Measurements from ENCODE around the gene NLGN1.

The NLGN1 gene

DNA sequence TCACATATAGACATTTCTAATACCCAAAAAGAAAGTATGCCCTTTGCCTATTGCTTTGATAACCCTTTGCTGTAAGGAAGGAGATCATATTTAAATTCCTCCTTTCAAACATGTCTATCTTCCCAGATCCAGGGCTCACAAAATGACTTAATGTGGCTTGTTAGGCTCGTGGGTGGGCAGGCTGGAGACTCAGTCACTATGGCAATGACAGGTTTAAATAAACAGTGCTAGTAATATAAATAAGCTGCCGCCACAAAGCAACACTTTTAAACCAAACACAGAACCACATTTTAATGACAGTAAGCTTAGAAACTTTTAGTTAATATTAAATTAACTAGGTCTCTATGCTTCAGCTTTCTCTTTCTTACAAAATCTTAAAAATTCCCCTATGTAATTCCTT, 845.6 kb downstream of the NLGN1 start:
- DNase-seq = no peak

DNA sequence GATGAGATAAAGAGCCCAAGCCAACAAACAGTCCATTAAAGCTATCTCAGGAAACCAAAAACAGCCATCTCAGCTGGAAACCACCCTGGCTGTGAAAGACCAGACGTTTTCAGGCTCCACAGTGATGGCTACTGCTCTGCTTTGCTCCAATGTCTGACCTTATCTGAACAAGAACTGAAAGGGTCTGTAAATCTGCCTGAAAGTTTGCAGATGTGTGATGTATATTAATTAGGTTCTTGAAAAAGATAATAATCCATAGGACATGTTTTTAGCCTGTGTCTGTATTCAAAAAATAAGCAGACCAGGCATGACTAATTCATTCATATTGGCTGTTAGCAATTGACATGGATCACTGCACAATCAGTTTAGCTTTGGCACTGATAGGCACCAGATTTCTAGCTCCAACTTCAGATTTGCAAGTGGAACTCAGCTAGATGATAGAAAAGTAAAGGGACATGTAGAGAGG, 850.2 kb downstream of the NLGN1 start:
- DNase-seq = no peak

DNA sequence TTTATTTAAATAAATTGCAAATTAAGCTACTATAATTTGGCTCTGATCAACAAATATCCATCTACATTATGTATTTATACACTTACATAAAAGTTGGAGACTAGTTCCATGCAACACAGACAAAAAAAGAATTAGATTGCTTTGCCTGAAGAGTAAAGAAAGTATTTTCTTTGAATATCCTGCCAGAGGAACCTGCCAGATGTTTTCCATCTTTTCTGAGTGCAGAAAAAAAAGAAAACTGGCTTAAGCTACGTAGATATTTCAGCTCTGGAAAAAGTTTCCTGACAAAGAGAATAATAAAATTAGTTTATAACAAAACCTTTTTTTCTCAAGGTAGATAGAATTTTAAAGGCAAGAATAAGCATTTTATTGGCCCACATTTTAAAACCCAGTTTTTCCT, 854.1 kb downstream of the NLGN1 start:
- DNase-seq = no peak

DNA sequence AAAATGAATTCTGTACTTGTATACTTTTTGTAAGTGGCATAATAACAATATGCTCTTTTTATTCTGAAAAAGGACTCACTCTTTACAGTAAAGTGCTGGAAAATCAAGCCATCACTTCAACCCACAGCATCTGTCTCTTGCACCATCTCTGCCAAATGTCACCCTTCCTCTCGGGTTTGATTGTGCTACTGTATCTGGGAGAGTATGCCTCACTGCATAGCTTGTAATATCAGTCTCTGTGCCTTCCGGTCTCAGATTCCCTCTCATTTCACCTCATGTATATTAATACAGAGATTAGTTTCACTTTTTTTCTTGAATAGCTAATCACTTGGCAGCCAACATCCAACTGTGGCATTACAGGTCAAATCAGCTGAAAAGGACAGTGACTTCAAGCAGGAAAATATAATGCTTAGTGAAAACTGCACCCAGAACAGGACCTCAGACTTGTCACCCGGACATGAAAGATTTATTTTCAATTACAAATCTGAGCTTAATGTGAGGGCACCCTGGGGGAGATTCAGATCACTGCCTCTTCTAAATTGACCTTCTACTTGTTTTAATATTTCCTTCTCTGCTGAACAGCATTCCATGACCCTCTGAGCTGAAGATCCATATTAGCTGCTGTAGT, 855.8 kb downstream of the NLGN1 start:
- DNase-seq = no peak

DNA sequence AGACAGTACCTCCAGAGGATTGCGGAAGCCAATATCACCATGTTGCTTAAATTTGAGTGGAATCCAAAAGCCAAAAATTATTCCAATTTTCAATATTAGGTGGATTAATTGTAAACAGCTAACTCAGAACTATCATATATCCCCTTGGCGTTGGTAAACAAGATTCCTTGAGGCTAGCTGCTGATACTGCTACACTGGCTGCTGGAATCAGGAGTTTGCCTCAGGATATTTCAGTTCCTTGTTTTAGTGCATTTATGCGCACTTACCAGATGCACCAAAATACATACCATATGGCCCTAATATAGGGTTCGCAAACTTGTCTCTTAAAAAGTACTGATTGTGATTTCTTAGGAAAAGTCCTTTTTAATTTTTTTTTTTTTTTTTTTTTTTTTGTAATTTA, 856.4 kb downstream of the NLGN1 start:
- DNase-seq = no peak

DNA sequence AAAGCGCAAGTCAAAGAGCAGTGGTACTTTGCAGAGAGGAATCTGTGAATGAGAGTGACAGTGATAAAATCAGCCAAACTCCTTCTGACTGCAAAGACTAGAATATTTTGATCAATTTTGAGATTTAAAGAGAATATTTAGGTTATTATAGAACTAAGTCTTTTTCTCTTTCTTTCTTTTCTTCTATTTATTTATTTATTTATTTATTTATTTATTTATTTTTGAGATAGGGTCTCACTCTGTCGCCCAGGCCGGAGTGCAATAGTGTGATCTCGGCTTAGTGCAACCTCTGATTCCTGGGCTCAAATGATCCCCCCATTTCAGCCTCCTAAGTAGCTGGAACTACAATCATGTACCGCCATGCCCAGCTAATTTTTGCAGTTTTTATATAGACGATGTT, 857.9 kb downstream of the NLGN1 start:
- DNase-seq = no peak

DNA sequence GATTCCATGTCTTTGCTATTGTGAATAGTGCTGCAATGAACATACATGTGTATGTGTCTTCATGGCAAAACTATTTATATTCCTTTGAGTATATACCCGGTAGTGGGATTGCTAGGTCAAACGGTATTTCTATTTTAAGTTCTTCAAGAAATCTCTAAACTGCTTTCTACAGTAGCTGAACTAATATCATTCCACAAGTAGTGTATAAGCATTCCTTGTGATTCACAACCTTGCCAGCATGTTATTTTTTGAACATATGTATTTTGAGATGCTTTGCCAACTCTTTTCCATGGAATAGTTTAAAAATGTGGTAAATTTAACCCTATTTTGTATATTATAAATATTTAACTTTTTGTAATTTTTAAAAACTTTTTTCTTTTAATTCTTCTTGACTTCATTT, 868.9 kb downstream of the NLGN1 start:
- no peak for DNase-seq

DNA sequence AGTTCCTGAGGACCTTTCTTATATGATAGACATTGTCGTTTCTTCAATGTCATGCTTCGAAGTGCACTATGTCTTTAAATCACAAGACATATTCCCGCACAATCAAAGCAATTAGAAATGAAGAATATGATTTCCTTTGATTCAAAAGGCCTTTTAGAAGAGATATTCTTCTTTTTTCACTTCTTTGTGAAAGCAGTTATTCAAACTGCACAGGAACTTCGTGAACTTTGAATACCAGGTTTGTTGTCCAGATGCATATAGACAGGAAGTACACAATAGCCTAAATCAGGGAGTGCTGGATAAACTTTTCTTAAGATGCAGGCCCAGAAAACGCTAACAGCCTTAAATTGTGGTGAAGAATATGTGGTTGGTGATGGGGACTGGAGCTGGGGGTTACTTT, 870.5 kb downstream of the NLGN1 start:
- no peak for DNase-seq

DNA sequence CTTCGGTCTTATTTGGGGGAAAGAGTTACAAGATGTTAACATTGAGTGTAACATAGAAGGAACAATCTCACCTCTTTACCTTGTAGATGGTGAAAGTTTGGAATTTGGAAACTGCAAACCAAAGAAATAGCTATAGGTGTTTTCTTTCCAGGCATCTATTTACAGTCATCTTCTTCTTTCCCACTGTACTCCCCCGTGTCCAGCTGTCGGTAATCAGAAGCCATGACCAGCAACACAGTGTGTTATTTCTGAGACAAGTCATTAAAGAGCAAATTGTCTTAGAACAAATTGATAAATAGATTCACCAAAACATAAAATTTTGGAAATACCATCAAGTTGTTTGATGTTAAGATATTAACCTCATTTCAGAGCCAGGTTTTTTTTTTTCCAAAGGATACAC, 871.0 kb downstream of the NLGN1 start:
- no peak for DNase-seq

DNA sequence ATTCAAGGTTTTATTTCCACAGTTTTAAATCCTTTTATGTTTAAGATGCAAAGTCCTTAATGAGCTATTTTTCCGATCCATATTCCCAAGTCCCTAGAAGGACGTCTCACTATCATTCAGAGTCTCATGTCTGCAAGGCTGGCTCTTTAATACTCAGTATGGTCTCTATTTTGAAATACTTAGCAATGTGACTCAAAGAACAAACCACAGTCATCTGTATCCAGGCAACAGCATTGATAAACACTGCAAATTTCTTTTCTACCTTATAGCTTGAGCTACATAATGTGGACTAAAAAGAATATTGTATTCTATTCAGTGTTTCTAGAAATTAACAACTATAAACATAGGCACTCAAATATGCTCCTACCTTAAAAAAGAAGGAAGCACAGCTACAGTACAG, 873.3 kb downstream of the NLGN1 start:
- no peak for DNase-seq

DNA sequence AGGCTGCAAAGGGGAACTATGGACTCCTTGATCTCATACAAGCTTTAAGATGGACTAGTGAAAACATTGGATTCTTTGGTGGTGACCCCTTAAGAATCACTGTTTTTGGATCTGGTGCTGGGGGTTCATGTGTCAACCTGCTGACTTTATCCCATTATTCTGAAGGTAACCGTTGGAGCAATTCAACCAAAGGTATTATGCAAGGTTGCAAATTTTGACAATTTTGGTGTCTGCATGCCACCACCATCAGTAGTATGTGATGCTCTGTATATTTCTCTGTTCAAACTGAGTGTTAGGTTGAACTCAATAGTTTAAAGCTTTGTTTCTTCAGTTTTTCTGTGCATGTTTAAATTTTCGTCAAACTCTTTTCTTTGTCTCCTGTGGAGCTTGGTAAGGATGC, 877.8 kb downstream of the NLGN1 start:
- no peak for DNase-seq

DNA sequence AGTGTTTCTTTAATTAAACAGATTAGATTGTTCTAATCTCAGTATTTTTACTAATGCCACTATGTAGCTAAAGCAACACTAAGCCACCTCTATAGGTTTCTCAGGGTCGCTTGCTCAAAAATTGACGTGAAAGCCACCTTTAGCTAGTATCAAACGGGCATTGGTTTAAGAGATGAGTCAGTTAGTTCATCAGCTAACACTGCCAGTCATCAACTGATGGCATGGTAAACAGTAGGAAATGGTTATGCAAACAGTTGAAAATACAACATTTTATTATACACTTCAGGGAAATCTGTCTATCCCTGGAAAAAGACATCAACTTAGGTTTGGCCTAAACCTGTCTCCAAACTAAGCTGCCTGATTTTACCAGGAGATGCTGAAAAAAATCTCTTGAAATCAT, 879.3 kb downstream of the NLGN1 start:
- no peak for DNase-seq

DNA sequence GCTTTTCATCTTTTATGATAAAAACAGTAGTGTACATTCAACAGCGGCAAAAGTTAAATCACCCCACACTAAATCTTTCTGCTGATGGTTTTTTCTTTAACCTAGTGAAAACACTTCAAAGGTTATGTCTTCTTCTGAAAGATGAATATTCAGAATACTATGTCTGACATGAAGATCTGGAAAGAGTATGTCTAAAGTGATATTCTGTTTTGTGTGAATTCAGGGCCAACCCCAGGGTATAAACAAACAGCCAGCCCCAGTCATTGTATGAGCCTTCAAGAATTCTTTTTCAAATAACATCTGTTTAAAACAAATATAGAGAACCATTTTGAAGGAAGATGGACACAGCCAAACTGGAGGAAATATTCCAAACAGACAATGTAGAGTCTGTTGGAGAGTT, 880.5 kb downstream of the NLGN1 start:
- DNase-seq = no peak

DNA sequence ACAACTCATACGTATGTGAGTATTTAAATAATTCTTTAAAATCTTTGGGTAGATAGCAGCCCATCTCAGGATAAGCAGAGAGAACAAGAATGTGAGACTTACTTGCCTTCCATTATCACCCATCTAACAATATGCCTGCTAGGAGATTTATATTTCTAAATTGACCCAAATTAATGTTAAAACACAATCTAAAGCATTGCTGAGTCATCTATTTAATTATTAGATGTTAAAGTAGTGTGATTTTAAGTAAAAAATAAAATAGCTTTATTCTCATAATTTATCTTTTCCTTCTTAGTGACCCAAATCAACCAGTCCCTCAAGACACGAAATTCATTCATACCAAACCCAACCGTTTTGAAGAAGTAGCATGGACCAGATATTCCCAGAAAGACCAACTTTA, 882.6 kb downstream of the NLGN1 start:
- no peak for DNase-seq

DNA sequence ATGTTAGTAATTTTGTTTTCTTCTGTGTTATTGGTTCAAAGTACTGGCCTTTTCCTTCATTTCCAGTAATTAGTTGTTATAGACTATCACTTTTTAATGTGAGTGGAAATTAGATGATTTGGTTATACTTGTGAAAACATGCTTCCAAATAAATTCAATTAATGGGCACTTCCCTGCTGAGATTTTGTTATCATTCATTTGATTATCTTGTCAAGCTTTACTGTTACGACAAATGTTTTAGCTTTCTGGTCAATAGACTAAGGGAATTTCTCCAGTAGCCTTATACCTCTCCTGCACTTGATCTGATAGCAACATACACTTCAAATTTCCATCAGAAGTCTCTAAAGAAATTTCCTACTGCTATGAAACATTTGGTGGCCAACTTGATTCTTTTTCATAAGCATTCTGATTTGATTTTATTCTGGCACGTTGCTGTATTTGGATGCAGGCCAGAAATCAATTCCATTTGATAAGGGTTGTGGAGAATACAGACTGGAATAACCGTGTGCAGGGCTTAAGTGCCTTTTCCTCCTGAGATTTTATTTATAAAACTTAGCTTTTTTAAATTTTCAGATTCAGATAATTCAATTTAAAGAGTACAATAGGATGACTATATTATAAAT, 887.8 kb downstream of the NLGN1 start:
- DNase-seq = no peak

DNA sequence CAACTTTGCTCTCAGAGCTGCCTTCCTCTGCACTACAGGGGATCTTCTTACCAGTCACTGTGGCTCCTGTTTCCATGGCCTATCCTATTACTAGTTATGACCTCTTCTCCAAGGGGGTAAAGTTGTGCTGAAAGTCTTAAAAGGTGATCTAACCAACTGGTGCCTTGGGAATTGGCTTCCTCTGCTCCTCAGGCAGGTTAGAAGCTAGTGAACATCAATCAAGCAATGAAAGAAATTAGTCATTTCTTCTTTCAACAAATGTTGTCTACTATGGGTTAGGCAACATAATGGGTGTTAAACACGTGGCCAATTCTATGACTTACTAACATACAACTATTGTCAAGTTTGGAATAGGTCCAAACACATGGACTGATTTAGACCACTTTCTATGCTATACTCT, 890.2 kb downstream of the NLGN1 start:
- DNase-seq = no peak

DNA sequence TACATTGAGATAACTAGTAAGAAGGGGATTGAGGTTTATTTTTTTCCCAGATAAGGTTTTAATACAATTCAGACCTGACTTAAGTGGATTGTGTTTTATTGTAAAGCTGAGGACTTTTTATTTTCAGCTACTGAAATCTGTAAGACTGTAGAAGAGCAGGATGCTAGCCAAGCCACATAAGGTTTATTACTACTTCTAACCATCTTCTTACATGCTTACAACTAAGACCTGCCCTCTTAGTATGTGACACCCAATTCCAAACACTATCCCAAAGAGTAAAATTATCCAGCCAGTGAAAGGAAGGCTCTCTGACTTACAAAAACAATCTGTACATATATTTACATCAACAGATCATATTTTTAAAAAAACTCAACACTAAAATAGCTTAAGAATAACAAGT, 897.1 kb downstream of the NLGN1 start:
- no peak for DNase-seq

DNA sequence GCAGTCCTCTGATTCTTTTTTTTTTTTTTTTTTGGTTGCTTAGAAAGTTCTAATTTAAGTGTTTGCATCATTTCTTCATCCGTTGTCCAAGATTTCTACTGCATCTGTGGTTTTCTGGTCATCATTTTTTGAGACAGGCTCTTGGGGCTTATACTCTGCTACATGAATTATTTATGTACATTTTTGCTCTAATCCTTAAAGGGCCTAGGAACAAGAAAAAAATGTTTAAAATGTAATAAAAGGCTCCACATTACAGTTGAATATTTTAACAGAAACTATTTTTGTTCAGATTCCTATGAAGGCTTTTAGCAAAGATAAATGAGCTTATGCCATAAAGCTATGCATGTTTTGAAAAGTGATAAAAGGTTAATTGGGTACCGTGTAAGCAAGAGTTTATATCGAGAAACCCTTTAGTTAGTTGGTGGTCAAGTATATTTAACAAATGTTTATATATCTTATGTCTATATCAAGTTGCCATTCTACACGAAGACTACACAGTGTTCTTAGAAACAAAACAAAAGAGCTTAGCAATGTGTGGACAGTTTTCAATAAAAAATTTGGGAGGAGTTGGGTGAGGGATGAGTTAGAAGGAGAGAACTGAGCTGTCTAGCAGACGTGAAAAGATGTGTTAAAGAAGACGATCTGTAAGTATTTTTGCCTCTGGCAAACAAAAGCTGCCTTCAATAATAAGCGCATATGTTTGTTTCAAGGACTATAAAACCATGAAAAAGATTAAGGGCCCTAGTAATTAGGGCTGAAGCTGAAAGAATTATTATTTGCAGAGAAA, 898.0 kb downstream of the NLGN1 start:
- no peak for DNase-seq

DNA sequence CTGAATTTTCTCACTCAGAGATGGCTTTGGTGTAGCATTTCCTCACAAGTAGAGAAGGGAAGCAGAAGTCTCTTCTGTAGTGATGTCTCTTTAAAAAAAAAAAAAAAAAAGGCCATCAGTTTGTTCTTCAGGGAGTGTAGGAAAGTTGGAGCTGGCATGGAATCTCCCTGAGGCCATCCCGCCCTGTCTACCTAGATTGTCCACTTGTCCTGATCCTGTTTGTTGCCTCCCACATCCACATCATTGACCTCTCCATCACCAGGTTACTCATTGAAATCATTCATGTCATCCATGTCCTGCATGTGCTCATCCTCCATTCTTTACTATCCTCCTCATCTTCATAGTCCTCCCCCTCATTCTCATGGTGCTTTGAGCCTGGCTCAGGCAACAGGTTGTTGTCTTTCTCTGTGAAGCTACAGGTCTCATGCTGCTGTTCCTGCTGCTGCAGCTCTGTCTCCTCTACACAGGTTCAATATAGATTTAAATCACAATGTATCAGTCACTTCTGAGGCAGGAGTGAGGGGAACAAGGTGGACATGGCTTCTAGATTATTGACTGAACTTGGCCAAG, 905.3 kb downstream of the NLGN1 start:
- DNase-seq = no peak

DNA sequence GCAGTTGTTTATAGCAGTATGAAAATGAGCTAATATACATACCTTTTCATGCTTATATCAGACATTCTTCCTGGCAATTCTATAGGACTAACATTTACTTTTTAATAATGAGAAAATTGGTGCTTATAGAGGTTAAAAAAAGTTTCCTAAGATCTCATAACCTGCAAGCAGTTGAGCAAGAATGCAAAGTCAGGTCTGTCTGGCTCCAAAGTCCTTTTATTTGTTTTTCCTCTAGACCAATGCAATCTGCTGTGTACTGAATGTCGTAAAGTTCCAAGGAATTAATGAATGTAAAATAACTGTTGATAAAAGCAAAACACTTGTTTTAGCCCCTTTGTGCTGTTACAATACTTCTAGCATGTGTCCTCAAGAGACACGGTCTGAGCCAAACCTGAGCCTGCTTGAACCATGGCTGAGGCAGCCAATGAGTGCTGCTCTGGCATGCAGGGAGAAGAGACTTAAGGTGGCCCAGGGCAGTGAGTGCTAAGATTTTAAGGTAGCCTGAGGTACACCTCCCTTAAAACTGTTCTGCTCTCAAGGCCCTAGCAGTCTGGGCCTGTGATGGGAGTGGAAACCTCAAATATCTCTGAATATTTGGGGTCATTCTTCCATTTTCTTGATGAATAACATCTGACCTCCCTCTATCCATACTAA, 906.5 kb downstream of the NLGN1 start:
- no peak for DNase-seq

DNA sequence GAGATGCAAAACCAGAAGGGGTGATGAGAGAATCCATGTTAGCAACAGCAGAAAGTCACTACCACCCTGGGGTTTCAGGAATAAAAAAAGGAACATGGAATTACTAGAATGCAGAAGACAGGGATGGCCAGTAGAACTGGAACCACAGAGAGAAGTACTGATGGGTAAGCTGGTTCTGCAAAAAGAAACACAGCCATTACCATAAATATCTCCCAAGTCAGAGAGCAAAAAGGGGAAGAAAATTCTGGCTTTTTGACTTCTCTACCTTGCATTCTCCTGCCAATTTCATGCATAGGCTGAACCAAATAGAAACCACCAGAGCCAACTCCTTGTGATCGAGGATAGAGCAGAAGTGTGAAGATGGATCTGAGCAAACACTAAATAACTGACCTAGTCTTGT, 911.2 kb downstream of the NLGN1 start:
- DNase-seq = no peak

DNA sequence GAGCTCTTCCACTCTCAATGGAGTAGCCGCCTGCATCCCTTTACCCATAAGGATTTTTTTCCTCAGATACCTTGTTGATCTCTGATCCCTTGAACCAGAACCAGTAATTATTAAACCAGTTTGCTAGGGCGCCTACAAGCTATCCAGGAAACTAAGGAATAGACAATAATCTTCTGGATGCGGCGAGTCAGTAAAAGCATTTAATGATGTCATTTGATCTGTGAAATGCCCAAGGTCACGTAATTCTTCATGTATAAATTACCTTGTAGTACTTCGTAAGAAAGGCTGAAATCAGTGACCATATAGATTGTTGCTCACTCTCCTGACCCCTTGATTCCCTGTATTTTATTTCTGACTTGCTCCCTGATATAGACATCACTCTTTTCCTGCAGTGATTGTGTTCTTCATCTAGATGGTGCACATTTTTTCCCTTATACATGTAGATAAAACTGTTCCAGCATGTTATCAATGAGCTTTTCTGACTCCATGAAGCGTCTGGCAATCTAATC, 913.0 kb downstream of the NLGN1 start:
- DNase-seq = no peak

DNA sequence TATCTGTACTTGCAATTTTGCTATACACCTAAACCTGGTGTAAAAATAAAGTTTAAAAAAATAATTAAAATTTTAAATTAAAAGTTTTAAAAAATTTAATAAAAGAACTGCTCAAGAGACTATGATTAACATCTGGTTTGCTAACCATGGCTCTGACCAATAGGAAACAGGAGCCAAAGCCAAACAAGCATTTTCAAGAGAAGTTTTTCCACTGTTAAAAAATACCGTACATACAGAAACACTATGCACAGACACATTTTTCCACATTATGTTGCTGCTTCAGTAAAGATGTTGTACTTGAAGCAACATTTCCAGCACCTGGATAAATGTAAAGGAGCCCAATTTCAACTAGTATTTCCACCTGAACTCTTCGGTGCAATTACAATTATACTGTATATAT, 917.7 kb downstream of the NLGN1 start:
- DNase-seq = no peak

All from NCI-H2029 treated with DMSO at 0.1 percent for 48 hours (cell line).